ENCODE measurements around the gene DSP.

Gene DSP

GRCh38 chr6:7537565-7538174 is 3.8 kb upstream of the DSP start:
- DNase-seq, result no peak

DNA sequence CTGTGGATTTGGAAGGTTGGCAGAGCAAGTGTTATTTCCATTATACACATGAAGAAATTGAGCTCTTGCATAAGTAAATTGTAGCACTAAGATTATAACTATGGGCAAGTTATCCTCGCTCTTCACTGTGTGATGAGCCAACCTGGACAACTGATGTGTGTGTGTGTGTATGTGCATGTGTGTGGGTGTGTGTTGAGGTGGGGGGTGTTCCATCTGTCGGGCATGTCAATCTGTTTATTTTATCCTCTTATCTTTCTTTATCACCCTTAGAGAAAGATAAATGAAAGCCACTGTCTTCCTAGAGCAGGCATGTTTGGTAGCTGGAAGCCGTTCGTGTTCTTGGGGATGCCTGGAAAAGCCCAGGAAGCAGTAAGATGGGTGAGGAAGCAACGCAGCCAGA is 3.0 kb upstream of the DSP start:
- DNase-seq, result no peak

DNA sequence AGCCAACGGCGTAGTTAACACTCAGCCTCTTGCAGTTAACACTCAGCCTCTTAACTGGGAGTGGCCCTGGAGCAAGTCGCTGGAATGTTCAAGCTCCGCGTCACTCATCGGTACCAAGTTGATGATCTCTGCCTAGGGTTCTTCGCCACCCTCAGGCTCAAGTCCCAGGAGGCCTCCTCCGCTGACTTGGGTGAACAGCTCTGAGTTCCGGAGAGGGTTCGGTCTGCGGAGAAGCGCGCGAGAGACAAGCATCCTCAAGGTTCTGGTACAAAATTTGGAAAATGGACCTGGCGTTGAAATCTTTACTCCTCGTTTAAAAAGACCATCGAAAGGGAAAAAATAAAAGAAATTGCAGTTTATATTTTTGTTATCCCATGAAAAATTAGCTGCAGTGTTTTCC is 876 bp upstream of the DSP start:
- DNase-seq, result no peak

- no peak for DNase-seq
Measured at GRCh38 chr6:7542065-7542873, 798 bp downstream of the DSP start.

- DNase-seq, result no peak
Measured at GRCh38 chr6:7542874-7543624, 1.6 kb downstream of the DSP start.

DNA sequence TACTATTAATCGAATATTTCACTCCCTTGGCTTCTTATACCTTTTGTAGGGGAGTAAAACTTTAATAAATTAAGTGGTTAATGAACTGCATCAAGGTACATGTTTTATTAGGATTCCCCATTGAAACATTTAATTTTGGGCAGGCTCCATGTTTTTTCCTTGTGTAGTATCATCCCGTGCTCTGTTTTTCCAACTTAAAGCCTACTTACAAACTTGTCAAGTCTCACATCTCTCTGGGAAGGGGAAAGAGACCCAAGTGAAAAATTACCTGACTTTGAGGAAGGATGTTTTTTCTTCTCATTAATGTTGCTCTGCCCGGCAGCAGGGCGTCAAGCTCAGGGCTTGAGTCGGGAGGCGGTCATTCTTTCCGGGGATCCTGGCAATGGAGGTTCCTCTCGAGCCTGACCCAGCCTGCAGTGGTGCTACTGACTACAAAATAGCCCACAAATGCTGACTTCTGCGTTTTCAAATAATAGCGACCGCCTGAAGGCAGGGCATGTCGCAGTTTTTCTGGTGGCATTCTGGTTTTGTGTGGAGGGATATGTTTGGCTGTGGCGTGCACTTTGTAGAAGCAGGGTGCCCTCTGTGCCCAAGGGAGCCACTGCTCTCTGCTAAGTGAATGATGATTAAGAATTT is 2.4 kb downstream of the DSP start:
- no peak for DNase-seq

DNA sequence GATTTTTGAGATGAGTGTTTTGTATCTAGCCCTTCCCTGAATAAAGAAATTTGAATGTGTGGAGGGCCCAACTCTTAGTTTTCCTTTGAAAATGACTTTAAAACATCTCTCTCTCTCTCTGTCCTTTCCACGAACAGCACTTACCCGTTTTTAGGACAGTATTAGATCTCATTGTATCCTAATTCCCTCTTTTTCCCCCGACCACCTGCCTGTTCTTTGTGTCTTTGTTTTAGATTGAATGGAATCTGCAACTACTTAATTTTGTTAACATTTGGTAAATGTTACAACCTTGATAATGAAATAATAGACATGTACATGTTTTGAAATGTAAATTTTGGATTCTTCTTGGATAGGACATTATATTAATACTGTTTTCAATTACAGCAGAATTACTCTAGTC is 3.1 kb downstream of the DSP start:
- no peak for DNase-seq

DNA sequence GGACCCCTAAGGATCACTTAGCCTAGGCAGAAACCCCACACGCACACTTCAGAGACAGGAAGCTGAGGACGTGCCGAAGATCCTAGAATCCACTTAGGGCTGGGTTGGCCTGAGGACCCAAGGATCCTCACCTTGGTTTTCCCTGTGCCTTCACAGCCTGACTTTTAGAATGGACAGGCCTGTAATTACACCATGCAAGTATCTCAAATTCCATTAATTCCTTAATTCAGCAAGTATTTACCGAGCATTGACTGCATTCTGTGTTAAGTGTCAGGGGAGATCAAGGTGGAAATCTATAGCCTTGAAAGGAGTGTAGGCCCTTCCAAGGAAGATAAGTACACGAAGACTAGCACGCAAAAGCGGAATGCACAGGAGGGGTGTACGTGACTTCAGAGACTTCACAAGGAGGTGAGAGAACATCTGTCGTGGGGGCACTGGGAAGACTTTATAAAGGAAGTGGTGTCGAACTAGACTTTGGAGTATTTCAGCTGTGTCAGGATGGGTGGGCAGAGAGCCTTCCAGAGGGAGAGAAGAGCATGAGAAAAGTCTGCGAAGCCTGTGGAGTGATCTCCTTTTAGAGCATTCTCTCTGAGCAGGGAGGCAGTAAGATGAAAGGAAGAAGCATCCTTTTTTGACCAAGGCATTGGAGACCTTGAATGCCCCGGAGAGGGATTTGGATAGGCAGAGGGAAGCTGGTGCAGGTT is 4.0 kb downstream of the DSP start:
- DNase-seq, result no peak

DNA sequence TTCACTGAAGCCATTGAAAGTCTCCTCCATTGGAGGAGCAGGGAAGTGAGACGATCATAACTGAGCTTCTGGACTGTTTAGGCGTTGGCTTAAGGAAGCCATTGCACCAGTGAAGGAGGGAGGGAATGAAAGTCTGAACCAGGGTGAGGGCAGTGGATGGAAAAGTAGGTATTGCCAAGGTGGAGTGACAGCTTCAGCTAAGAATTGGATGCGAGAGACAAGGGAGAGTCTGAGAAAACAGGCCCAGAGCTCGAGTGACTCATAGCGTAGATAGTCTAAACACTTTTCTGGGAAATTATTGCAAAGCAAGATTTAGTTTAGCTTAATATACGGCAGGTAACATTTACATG is 4.5 kb downstream of the DSP start:
- no peak for DNase-seq

DNA sequence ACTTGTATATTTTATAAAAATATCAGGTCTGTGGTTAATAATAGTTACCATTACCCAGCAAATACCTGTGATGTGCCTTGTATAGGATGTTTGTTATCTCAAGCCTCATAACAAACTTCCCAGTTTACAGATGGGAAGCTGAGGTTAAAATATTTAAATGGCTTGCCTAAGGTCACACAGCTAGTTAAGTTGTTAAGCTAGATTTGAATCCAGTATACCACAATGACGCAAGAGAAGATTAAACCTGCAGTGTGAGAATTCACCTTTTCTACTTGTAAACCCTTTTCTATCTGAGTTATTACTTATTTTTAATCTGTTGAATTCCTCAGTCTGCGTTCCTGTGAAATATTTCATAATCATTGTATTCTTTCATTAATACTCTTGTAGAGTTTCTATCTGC is 4.9 kb downstream of the DSP start:
- no peak for DNase-seq

- no peak for DNase-seq
Measured at GRCh38 chr6:7546896-7547295, 5.4 kb downstream of the DSP start.

- DNase-seq, result no peak
Measured at GRCh38 chr6:7547315-7547714, 5.8 kb downstream of the DSP start.

GRCh38 chr6:7550433-7550801 is 8.9 kb downstream of the DSP start:
- DNase-seq, result no peak

DNA sequence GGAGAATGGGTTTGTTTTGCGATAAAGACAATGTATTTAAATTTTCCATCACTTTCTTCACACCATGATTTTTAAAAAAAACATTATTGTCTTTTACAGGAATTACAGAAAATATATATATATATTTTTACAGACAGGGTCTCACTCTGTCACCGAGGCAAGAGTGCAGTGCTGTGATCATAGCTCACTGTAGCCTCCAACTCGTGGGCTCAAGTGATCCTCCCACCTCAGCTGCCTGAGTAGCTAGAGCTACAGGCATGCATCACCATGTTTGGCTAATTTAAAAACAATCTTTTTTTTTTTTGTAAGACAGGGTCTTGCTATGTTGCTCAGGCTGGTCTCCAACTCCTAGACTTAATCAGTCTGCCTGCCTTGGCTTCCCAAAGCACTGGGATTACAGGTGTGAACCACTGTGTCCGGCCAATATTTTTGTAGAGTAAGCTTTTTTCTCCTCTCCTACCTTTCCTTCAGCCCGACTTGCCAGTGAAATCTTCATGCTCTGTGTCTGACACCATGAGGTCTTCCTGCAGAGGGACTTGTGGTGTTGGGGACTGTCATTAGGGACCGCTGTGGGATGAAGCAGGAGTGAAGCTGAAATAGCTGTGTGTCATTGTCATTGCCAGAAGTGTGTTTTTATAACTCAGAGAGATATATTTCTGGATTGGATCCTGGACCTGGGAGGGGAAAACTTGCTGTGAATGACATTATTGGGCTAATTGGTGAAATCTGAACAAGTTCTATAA is 13.2 kb downstream of the DSP start:
- no peak for DNase-seq

DNA sequence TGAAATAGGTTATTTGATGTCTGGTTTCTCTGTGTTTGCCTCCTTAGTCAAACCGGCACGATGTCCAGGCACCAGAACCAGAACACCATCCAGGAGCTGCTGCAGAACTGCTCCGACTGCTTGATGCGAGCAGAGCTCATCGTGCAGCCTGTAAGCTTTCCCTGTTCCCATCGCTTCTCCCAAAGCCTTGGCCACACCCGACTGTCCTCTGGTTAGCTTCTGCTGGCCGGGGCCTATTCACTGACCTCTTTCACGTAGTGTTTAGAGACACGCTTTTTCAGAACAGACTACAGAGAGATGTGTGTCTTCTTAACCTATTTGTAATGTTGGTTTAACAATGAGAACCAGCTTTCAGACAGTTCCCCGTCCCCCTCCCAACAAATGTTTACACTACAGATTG is 14.2 kb downstream of the DSP start:
- no peak for DNase-seq

DNA sequence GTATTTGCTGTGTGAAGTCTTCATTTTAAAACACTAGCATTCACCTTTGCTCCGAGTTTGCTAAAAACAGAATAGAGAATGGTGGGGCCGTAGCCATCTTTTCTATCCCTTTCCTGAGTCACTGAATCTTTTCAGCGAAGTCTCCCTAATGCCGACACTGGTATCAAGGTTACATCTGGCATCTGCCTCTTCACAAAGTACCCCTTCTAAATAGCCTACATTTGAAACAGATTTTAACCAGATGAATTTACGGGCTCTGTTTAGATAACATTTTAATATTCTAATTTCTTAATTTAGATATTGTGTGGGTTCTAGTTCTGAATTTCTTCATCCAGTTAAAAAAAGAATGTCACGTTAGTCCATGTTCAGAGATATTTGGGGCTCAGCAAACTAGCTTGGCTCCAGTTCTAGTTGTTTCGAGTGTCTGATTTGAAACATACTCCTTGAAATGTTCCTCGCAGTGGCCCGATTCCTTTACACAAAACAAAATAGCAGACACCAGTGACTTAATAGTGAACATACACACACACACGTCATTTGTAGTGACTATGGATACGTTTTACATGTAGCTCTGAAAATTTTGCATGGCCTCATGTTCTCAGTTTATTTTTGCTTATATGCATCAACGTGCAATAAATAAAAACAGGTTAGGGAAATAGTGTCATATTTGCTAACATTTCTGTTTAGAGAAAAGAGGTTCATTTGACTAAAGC is 15.1 kb downstream of the DSP start:
- DNase-seq, result no peak

DNA sequence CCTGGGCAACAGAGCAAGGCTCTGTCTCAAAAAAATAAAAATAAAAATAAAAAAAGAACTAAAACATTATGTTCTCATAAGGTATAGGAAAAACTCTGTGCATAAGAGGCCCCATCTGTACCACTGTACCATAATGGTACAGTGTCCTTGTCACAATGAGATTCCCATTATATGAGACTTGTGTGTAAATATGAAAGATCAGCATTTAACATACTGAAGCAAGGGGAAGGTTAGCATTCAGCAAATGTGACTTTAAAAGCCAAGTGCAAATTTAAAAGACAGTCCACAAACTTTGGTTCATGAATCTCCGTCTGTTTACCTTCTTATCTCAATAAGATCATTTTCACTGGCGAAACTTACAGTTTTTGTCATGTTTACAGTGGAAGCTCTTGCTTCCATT is 16.2 kb downstream of the DSP start:
- DNase-seq, result no peak

DNA sequence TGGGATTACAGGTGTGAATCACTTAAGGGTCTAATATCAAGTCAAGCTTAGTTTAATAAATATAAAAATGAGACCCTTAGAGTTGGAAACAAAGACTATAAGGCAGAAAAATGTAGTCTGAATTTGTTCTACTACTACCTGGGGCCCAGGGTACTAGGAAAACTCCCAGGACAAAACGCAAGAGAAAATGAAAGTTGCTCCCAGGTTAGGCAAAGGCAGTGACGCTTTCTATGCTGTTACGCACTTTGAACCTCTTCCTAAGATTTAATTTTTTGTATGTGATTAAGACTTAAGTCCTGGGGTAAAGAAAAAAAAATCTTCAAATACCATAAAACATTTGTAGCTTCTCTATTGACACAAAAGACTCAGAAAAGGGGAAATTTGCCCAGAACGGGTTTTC is 17.3 kb downstream of the DSP start:
- no peak for DNase-seq

DNA sequence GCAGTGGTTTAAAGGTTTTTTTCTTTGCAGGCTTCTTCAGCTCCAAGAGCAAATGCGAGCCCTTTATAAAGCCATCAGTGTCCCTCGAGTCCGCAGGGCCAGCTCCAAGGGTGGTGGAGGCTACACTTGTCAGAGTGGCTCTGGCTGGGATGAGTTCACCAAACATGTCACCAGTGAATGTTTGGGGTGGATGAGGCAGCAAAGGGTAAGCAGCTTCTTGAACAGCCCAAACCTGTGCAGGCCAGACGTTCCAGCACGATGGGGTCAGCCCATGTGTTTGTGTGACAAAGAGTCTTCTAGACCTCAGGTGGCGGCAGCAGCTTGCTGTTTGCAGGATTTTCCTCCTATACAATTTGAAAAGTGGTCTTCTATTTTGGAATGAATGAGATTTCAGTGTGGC is 17.7 kb downstream of the DSP start:
- DNase-seq, result no peak

- DNase-seq, result no peak
Measured at GRCh38 chr6:7559651-7560385, 18.3 kb downstream of the DSP start.
